Muscle of arm (tissue), 12 donors: ENCODE data around the gene RBM15B. TPM values are rescaled to one million over a fixed set of nuclear protein-coding genes. Genes with fewer than 3 reads are reported as not detected.

Experiments used
- DNase-seq: peaks from one replicate; pipeline ENCODE4 v3.0.0-alpha.2; 2013
- polyA plus RNA-seq, 12 donors: library from polyadenylated mRNA; unstranded; fragments of 120-200 nt; gene quantifications; one replicate each; pipeline ENCODE4 v1.2.1, GENCODE V29; 2013; ENCODE audit not compliant: insufficient read length in 12 of 12

RBM15B gene
- polyA plus RNA-seq, 12 donors, result 16.7 to 31.3 (median 21.2) TPM; not detected in 1

DNA sequence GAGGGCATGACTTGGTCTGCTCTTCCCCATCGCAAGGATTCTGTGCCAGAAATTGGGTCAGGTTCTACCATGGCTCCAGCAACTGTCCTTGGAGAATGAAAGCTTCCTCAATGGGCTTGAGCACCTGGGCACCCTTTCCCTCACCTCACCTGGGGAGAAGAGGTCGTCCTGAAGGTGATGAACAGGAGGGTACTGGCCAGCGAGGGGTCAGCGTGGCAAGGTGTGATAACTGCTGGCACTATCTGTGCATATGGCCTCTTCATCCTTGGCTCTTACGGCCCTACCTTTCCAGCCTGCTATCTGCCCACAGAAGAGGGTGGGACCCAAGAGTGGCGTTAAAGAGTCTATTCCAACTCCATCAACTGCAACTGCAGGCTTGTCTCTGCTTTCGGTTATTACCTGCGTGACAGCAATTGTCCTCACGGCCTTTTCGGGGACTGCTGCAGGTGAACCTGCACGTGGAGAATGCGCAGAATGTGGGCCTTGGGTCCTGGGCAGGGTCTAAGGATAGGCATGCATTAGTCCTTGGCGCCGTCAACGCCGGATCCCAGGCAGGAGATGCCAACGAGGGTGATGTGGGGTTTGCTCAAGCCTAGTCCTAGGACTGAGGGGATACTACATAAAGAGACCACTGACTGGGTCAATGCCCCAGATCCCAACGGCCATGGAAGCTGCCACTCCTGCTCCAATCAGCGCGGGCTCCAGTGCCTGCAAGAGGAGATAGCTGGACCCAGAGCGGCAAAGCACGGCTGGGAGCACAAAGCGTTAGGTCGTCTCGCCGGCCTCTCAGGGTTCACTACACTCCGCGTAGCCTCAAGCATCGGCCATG lies 625 bp upstream of the RBM15B start:
- DNase-seq, result no peak

DNA sequence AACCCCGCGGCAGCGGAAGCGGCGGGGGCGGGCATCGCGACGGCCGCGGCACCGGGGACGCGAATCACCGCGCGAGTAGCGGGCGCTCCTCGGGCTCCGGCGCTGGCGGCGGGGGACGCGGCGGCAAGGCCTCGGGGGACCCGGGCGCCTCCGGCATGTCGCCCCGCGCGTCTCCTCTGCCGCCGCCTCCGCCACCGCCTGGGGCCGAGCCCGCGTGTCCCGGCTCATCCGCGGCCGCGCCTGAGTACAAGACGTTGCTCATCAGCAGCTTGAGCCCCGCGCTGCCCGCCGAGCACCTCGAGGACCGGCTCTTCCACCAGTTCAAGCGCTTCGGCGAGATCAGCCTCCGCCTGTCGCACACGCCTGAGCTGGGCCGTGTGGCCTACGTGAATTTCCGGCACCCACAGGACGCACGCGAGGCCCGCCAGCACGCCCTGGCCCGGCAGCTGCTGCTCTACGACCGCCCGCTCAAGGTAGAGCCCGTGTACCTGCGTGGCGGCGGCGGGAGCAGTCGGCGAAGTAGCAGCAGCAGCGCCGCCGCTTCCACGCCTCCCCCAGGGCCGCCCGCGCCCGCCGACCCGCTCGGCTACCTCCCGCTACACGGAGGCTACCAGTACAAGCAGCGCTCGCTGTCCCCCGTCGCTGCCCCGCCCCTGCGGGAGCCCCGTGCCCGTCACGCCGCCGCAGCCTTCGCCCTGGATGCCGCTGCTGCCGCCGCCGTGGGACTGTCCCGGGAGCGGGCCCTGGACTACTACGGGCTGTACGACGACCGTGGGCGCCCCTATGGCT lies 675 bp downstream of the RBM15B start:
- no peak for DNase-seq

DNA sequence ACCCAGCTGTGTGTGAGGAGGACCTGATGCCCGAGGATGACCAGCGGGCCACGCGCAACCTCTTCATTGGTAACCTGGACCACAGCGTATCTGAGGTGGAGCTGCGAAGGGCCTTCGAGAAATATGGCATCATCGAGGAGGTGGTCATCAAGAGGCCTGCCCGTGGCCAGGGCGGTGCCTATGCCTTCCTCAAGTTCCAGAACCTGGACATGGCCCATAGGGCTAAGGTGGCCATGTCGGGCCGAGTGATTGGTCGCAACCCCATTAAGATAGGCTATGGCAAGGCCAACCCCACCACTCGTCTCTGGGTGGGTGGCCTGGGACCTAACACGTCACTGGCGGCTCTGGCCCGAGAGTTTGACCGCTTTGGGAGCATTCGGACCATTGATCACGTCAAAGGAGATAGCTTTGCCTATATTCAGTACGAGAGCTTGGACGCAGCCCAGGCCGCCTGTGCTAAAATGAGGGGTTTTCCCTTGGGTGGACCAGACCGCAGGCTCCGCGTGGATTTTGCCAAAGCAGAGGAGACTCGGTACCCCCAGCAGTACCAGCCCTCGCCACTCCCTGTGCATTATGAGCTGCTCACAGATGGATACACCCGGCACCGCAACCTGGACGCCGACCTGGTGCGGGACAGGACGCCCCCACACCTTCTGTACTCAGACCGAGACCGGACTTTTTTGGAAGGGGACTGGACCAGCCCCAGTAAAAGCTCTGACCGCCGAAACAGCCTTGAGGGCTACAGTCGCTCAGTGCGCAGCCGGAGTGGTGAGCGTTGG lies 1.5 kb downstream of the RBM15B start:
- DNase-seq, result no peak

DNA sequence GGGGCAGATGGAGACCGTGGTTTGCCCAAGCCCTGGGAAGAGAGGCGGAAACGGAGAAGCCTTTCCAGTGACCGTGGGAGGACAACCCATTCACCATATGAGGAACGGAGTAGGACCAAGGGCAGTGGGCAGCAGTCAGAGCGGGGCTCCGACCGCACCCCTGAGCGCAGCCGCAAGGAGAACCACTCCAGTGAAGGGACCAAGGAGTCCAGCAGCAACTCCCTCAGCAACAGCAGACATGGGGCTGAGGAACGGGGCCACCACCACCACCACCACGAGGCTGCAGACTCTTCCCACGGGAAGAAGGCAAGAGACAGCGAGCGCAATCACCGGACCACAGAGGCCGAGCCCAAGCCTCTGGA lies 2.0 kb downstream of the RBM15B start:
- DNase-seq, result no peak

DNA sequence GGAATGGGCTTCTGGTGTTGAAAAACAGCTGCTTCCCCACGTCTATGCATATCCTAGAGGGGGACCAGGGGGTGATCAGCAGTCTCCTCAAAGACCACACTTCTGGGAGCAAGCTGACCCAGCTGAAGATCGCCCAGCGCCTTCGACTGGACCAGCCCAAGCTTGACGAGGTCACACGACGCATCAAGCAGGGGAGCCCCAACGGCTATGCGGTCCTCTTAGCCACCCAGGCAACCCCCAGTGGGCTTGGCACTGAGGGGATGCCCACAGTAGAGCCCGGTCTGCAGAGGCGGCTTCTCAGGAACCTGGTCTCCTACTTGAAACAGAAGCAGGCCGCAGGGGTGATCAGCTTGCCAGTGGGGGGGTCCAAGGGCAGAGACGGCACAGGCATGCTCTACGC lies 2.5 kb downstream of the RBM15B start:
- no peak for DNase-seq

DNA sequence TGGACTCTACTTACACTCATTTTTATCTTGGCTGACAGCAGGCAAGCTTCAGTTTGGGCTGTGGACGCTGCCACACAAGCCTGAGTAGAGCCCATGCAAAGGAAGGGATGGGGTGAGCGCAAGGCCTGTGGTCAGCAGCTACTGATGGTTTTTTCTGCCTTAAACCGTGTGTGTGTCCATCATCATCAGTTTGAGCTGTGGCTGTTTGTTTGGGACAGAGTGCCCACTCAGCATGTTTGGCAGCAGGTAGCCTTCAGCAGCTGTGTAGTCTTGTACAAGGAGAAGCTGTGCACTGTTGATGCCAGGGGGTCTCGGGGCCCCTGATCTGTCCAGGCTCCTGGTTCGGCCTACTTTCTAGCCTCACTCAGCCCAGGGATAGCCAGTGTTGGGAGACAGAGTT lies 3.5 kb downstream of the RBM15B start:
- no peak for DNase-seq

DNA sequence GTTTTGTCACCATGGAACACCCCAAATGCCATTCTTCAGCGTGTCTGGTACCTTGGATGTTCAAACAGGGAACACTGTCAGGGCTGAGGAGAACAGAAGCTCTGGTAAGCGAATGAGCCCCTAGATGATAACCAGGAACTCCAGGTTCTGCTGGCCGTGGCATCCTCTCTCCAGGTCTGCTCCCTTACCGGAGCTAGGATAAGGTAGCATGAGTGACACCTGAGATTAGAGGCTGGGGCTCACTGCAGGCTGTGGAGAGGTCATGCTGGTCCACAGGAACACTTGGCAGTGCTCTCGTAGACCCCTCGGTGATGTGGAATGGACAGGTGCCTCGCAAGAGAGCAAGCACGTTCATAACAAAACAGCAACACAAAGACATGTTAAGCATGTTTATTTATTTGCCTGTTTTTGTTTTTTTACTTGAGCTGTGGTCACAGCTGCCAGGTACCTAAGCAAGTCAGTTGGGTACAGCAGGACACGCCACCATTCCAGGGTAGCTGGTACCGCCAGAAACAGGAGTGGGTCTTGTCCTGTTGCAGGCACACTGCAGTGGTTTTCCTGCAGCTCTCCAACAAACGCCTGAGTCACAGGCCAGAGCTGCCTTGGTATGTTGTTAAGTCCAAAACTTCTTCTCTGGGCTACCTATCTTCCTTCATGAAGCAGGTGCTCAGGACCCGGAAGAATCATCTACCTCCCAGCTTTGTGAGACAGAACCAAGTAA lies 4.6 kb downstream of the RBM15B start:
- no peak for DNase-seq

DNA sequence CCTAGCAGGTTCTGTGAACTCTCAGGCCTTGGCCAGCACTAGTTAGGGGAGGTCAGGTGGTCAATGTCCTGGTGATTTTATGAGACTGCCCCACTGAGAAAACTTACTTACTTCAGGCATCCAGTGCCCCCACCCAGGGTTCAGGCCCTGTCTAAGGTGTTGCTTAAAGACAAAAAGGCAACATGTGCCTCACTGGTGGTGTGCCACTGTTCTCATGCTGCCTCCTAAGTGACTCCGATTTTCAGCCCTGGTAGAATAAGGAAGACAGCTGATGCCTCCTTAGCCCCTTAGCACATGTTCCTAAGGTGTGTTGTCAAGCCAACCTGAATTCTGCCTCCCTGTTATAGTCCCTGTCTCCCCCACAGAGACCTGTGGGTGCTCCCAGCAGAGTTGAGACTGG lies 5.3 kb downstream of the RBM15B start:
- no peak for DNase-seq

DNA sequence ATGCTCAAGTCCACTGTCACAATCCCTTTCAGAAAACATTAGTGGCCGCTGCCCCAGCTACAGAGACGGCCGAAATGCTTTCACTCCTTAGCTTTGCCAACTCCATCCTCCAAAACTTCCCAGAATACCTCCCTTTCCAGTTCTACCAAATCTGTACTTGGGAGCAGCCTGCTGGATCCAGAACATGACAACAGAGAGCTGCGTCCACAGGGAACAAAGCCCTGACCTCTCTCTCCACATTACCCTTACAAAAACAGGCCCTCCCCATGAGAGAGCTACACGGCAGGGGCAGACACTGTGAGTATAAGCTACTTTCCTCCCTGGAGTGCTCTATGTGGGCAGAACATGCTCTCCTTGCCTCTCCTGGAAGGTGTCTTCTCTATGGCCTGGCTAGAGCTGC lies 6.3 kb downstream of the RBM15B start:
- no peak for DNase-seq

DNA sequence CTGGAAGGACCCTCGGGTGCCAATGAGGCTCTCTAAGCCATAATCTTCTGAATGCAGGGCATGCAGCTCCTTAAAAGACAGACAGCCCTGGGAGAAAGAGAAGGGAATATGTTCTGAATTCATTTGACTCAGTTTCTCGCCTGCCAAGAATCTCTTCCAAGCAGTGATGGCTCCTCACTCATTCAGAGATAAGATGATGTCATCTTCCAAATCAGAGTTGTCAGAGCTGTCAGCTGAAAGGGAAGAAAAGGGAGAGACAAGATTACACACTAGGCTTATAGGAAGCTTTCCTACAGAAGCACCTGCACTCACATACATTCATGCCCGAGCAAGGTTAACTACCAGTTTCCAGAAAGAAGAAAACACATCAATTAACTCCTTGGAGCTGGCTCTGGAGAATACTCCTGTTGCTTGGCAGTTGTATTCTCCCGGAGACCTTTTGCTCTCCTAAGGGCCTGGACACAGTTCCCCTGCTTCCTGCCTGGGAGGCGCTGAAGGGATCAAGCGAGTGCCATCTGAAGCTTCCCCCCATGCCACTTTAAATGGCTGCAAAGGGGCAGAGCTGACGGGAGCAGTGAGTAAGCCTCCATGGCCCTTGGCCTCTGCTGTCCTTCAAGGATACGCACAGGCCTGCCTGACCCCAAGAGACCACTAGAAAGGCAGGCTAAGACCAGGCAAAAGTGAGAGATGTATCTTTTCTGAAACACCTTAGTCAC lies 7.7 kb downstream of the RBM15B start:
- DNase-seq, result no peak

DNA sequence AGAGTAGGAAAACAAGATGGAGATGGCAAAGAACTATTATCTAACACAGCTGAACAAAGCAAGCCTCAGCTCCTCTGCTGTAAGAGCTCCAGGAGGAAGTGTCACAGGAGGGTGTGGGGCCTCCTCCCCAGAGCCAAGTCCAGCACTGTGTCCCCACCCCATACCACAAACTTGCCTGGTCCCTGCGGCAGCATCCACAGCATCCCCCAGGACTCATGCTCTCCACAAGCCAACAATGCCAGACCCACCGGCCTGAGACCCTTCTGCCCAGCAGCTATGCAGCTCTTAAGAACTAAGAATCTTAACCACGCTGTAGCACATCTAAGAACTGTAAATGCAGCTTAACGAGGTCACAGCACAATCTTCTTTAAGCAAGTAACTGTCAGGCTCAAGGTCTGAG lies 9.1 kb downstream of the RBM15B start:
- no peak for DNase-seq

DNA sequence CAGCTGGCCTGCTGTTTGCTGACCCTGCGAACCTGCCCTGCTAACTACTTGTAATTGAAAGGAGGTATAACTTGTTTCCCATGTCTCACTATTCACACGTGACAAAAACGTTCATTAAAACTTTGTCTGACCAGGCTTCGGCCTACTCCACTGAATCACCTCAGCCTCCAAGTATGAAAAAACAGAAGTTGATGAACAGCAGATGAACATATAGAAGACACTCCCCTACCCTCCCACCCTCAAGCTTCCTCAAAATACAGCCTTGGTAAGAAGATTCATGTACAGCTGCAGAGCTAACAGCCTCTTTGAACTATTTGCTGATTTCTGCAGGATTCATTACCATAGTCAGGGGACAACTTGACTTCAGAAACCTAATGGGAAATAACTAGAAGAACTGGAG lies 10.7 kb downstream of the RBM15B start:
- DNase-seq, result no peak

DNA sequence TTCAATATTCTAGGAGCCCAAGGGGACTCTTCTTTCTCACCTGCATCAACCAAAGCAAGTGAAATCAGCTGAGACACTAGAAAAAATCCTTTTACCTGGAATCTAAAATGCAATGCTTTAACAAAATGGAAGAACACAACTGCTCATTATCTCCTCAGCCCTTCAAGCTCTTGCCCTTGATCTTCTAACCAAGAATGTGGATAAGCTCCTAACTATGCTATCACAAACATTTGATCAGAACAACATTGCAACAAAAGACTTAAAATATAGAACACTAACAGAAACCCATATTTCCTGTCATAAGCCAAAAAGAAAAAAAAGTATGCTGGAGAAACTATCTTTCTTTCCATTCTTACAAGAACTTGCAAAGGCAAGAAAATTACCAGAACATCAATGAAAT lies 12.6 kb downstream of the RBM15B start:
- DNase-seq, result no peak

DNA sequence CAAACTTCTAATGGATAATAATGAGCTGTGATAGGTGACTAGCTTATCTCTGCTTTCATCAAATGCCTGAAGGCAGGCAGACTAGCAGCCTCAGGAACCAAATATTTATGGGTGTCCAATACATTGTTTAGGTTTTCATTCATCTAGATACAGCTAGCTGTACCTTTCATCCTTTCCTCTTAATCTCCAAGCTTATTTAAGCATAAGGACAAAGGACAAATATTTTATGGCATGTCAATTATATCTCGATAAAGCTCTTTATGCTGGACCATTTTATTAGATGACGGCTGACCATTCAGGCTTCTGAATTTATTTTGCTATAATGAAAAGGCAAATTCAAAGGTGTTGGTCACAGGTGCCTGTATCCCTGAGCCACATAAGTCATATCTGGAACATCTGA lies 16.9 kb downstream of the RBM15B start:
- no peak for DNase-seq

DNA sequence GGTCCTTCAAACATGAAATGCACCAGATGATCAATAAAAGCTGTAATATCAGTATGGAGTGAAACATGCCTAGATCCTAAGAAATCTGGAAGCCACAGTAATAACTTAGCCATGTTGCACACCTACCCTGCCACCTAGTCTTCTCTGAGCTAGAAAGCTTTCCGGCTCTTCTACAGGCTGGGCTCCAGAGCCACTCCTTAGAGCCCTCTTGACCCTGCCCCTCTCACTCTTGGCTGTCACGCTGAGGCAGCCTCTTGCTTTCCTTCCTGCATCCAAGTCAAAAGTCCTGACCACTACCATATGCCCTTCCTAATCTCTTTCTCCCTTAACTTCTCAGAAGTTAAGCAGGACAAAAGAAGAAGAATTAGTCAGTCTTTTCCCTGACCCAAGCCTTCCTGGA lies 17.7 kb downstream of the RBM15B start:
- DNase-seq, result no peak

DNA sequence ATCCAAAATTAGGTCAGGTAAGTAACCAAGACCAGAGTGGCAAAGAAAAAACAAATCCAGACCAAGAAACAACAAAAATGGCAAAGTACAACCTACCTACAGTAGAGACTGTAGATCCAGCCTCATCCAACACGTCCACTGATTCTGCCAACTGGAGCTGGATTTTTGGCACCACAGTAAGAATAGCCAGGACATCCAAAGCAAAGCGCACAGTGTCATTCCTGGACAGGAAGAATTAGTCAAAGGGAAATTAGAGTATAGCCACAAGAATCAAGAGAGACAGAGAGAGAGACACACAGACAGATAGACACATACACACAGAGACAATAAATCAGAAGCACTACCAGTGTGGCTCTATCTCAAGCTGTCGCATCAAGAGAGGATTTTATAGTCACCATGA lies 31.1 kb downstream of the RBM15B start:
- DNase-seq, result no peak

DNA sequence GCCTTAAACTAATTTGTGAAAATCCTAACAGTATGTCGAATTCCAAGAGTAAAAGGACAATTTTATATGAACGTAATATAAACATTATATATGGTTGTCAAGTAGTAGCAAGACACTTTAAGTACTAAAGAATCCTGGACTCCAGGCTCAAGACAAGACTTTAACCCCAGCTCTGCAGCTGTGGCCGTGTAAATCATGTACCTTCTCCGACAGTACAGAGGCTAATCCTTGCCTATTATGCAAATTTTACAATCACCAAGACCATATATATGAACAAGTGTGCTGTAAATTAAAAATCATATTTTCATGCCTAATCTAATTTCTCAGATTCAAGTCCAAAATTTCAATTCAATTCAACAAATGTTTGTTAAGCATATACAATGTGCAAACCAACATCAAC lies 35.8 kb downstream of the RBM15B start:
- no peak for DNase-seq

DNA sequence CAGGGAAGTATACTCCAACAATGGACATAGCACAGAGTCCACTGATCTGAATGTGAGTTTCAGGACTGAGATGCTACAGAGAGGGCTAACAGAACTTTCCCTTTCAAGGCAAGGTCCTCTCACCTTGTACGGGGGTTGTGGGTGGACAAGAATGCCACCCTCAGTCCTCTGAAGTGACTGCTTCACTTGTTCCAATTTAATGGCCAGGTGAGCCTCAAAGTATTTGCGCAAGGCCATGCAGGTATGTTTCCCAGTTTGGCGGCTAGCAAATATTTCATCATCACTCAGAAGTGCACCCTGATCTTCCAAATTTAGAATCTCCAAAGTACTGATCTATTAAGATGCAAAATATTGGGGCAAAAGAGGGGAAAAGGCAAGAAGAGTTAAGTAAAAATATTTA lies 38.1 kb downstream of the RBM15B start:
- no peak for DNase-seq

DNA sequence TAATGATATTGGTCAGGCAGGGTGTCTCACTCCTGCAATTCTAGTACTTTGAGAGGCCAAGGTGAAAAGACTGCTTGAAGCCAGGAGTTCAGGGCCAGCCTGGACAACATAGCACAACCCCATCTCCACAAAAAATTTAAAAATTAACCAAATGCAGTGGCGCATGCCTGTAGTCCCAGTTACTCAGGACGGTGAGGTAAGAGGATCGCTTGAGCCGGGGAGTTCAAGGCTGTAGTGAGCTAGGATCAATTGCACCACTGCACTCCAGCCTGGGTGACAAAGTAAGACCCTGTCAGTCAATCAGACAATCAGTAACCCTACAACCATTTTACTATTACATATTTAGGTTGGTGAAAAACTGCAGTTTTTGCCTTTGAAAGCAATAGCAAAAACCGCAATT lies 43.0 kb downstream of the RBM15B start:
- DNase-seq, result no peak

DNA sequence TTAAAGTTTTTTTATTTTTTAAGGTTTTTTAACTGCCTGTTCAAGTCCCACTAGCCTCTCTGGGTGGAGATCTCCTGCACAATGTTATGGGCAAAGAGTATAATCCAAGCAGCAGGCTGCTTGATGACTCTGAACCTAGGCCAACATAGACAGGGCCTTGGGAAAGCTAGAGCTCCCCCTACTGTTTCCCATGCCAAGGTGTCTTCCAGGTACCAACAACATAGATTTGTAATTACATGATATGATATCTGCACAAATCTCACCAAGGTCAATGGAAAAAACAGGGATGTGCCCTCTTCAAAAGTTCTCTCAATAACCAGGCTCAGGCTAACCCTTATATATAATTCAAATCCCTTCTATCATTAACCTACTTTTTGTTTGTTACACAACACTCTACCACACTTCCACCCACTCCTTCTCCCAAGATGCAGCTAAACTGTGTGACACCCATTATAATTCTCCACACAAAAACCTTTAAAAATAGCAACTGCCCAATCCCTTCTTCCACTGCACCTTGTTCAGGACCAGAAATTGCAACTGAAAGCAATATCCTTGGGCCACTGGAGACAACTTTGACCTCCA lies 43.8 kb downstream of the RBM15B start:
- DNase-seq, result peak; percentile 22
